ENCODE measurements around the gene BDNF.

Gene BDNF

DNA sequence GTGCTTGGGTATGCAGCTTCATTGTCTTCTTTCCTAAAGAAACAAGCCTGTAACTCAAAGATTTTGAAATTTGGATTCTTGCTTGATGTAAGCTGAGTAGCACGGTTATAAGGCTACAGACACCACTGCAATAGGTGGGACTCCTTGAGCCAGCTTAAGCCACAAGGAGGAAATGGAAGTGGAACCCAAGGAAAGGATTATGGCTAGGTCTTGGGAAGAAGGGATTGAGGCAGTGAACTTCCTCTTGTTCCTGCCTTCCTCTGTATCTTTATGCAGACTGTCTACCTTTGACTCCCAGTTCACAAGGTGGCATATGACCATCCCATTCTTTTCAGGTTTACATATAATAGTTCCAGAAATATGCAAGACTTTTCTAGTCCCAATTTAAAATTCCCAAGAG lies 72.3 kb downstream of the BDNF start:
- in situ Hi-C loops (cut with MboI; ENCODE audit: low sequenced_read_pairs), result no loop called here

DNA sequence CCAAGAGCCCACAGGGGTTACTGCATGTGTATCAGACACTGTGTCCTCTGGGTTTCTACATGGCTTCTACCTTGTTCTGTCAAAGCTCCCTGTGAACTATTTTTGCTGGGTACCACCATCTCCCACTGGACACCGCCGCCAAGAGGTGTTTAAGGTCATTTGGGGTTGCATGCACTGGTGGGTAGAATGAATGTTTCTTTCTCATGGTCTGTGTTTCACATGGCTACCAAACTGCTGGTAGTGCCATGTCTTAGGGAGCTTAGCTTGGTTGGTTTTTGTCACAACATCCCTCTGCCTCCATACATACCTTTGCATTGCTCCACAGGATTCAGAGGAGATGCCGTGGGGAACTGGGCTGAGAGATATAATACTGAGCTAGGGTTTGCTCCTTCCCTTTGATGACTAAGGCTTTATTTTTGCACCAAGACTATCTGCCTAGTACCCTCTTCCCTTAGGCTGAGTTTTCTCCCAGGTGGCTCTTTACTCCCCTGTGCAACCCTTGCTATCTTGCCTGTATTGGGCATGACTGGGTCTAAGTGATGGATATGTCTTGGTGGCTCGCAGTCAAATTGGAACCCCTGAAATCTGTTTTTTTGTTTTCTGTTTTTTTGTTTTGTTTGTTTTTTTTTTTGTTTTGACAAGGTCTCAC lies 73.2 kb downstream of the BDNF start:
- in situ Hi-C loops (cut with MboI; ENCODE audit: low sequenced_read_pairs), result no loop called here

DNA sequence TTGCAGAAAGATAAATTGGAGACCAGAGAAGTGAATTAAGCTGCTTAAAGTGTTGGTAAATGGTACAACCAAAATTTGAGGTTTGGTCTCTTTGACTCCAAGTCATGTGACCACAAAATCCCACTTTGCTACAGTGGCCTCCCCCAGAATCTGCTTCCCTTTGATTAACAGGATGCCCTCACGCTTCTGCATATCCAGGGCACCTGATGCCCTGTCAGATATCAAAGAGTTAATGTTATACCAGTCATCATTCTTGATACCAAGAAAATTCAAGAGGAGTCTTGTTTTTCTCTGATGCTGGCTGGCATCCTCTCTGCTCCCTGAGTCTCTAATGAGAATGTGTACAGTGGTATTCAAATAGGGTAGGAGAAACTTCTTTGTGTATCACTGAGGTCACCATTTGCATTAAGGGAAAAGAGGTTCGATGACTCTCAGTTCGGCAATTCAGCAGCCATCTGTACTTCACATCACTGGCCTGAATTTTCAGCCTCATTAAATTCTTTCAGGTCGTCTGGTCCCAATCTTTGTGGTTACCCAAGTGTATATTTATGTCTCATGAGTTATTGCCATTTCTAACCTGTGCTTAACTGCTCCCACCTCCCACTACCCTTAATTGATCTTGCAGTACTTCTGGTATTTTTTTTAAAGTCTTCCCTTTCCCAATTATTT lies 73.9 kb downstream of the BDNF start:
- in situ Hi-C loops (cut with MboI; ENCODE audit: low sequenced_read_pairs), result no loop called here

DNA sequence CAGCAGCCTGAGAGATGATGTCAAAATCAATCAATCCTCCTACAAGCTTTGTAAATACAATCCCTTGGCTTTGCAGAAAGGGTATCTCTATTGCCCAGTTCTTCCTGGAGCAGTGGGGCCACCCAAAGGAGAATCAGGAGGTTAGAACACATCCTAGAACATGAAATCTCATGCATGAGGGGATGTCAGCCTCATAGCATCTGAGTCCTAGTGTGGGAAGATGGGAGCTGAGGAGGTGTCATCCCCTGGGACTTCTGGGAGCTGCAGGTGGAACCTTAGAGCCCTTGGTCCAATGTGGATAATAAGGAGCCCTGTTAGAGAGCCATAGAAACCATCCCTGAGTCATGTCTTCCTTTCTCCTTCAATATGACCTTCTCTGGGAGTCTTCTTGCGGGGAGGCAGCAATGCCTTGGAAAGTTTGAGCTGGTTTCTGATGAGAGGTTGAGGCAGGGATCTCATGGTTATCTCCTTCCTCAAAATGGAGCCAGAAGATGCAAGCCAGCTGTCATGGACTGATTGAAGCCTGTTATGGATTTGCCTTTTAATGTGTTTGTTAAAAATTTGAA lies 74.8 kb downstream of the BDNF start:
- in situ Hi-C loops (cut with MboI; ENCODE audit: low sequenced_read_pairs), result no loop called here

DNA sequence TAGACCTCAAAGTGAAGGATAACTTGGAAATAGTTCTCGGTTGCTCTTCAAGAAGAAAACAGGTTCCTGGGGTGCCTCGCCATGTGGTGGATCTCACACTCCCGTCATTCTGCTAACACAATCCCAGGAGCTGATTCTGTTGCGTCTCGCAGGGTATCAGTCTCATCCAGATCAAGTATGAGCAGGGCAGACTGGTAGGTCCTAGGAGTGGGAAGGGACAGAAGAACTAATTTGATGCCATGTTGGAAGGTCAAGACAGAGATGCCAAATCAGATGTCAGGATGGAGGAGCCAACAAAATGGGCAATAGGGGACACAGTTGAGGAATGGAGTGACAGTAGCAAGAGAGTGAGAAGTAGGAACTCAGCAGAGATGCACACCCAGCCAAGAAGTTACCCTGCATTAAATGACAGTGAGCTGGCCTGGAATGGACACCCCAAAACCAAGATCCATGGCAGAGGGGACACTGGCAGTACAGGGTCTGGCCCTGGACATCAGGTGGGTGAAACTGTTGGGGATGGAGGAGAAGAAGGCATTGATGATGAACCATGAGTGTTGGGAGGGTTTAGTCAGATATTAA lies 76.2 kb downstream of the BDNF start:
- in situ Hi-C loops (cut with MboI; ENCODE audit: low sequenced_read_pairs), result no loop called here

DNA sequence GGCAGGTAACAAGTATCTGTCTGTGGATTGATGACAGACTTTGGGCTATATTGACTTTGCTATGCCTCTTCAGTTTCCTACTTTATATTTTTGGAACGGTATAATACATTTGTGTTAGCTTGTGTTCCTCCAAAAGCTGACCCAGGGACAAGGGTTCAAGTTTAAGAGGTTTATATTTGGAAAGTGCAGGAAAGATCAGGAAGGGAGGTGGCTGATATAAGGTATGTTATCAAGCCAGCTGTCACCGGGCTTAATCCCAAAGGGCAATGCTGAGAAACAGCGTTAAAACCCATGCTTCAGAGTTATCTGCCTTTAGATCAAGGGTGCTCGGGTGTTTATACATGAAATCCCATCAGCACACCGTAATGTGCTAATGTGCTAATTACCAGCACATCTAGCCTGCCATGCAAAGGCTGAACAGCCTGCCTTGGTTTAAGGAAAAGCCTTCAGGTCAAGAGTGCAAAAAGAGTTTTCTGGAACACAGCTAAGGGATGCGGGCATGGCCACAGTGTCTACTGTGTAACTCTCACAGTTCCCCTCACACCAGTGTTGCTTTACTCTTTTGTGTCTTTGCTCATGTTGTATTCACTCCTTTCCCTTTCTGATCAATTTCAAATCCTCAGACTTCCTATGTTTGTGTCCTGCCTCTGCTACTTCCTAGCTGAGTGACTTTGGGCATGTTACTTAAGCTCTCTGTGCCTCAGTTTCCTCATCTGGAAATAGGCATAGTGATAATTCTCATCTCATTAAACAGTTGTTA lies 77.5 kb downstream of the BDNF start:
- in situ Hi-C loops (cut with MboI; ENCODE audit: low sequenced_read_pairs), result no loop called here

DNA sequence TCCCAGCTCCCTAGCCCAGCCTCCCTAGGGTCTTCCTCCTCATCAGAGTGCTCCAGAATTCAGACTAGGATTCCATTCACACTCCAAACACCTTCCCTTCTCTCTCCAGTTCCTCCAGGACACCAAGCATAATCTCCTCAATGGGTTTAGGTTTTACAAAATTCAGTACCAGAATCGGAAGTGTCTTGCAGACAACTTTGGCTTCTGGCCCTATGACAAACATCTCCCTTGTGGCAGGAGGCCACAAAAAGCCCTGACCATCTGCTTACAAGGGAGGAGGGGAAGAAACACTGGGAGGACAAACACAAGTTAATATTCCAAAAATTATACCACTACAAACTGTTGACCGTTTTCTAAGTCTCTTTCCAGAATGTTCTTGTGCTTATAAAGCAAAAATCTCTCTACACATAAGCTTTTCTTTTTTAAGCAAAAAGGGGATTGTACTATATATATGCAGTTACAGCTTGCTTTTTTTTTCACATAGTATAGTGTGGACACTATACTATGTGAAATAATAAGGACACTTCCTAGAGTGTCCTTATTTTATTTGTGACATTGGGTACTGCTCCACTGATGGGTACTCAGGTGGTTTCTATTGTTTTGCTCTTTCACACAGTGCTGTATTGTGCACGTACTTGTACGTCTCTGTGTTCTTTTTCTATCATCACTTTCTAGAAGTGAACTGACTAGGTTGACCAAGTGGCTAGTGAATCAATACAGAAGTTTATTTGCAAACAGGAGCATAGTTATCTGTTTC lies 78.7 kb downstream of the BDNF start:
- in situ Hi-C loops (cut with MboI; ENCODE audit: low sequenced_read_pairs), result no loop called here

DNA sequence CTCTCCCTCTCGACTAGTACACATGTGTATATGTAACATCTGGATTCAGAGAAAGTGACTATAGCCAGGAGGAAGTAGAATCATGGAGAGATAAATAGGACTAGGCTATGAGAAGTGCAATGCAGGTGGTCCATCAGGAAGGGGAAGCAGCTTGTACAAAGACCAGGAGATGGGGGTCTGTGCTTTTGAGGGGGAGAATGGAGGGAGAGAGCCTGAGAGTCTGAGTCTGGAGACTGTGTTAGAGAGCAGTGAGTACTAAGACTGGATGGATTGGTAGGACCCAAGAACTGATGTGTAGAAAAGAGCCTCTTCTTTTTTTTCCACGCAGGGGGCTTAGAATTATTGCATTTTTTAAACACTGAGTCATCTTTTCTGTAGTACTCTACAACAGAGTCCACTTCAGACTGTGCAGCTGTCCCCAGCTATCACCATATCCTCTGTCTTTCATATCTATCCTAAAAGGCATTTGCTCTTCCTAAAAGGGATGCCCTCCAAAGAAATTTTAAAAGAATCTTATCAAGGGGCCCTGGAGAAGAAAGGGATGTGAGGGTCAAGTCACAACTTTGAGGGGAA lies 80.4 kb downstream of the BDNF start:
- in situ Hi-C loops (cut with MboI; ENCODE audit: low sequenced_read_pairs), result no loop called here

DNA sequence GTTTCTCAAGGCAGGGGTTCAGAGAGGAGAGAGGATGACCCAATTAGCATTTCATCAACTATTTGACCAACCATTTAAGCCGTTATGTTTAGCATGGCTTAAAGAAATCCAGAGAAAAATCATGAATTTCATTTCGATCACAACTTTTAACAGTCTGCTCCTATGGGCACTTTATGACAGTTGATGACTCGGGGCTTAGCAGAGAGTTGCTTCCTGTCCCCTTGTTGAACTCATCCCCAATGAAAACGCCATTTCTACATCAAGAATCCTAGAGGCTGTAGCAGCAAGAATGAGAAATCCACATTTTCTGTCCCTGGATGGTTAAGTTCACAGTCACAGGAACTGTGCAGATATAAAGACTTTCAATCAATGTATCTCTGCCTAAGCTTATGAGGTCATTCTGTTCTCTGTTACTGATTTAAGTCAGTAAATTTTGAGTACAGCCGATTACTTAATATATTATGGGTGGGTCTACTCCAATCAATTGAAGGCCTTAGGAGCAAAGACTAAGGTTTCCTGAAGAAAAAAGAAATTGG lies 81.1 kb downstream of the BDNF start:
- in situ Hi-C loops (cut with MboI; ENCODE audit: low sequenced_read_pairs), result no loop called here

DNA sequence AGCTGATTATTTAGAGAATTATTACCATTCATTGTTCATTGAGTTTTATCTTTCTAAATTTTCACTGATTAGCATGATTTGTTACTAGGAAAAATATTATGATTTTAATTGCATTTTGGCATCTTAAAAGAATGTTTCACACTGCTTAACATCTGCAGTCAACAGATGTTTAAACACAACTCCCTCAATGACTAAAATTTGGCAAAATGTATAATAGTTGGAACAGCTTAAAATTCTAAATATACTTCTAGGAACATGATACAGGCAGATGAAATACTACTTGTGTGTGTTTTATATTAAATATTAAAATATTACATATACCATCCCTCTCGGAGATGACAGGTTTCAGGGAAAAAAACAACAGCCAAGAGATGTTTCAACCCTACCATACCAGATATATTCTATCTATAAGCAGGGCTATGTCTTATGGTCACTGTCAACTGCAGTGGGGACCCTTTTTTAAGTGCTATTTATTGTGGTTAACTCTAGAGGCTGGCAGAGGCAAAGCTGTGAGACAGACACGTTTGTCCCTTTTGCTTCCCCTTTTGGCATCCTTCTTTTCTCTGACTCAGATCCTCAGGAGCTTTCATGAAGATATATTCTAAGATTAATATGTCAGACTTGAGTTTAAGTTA lies 81.9 kb downstream of the BDNF start:
- in situ Hi-C loops (cut with MboI; ENCODE audit: low sequenced_read_pairs), result no loop called here

DNA sequence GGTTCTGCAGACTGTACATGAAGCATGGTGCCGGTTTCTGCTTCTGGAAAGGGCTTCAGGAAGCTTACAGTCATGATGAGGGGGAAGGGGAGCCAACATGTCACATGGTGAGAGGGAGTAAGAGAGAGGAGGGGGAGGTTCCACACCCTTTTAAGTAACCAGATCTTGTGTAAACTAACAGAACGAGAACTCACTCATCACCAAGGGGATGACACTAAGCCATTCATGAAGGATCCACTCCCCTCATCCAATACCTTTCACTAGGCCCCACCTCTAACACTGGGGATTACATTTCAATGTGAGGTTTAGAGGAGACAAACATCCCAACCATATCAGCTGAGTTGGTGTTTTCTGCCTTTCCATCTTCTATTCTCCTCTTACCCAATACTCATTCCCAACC lies 83.5 kb downstream of the BDNF start:
- in situ Hi-C loops (cut with MboI; ENCODE audit: low sequenced_read_pairs), result no loop called here

DNA sequence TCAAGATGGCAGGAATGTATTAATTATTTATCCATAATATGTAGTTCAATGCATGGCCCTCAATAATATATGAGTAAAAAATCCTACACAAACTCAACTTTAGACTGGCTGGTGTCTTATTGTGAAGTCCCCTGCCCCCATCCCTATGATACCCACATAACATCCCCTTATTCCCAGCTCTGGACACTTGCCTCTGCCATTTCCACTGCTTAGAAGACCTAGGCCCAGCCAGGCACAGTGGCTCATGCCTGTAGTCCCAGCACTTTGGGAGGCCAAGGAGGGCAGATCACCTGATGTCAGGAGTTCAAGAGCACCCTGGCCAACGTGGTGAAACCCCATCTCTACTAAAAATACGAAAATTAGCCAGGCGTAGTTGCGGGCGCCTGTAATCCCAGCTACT lies 84.4 kb downstream of the BDNF start:
- in situ Hi-C loops (cut with MboI; ENCODE audit: low sequenced_read_pairs), result no loop called here

DNA sequence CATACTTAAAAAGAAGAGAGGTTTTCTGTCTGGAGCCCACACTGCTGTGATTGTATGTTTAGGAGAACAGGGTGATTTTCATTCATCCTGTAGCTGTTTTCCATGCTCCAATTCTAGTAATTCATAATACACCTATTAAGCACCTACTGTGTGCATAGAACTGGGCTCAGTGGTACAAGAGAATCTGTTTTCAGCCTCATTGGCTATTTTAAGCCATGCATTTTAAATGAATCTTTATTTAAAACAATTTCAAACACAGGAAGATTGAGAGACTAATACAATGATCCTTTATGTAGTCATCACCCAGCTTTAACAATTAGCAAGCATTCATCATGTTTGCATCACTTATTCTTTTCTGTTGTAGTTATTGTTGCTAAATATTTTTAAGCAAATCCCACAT lies 86.2 kb downstream of the BDNF start:
- in situ Hi-C loops (cut with MboI; ENCODE audit: low sequenced_read_pairs), result no loop called here

DNA sequence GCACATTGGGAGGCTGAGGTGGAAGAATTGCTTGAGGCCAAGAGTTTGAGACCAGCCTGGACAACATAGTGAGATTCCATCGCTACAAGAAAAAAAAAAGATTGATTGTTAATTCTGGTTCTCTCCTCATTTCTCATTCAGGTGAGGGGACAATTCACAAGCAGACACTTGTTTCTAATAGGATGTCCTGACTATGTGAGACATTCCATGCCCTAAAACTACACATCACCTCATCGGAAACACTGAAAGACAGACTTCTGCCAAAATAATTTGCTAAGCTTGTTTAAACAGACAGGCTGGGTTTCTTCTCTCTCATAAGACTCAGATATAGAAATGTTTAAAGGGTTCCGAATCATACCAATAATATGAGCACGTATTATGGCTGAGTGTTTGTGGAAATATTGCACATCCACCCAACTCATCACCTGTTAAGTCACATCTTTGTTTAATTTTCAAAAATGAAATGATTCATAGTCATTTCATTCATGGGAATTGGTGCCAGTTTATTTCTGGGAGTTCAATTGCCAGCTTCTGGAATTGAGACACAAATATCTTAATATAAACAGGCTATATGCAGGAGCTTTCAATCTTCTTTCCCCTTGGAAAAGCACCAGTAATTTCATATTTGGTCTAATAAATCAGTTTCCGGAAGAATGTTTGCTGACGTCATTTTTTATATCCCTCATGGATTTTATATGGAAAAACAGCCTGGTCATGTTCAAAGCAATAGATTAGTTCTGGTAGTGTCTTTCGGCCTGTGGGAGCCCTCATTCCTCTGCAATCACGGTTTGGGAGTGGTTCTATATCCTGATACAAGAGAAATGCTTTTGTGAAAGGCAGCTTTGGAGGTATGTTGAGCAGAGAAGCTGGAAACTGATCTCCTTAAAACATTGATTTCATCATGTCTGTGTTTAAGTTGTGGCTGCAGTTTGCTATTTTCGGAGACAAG lies 87.0 kb downstream of the BDNF start:
- in situ Hi-C loops (cut with MboI; ENCODE audit: low sequenced_read_pairs), result no loop called here

DNA sequence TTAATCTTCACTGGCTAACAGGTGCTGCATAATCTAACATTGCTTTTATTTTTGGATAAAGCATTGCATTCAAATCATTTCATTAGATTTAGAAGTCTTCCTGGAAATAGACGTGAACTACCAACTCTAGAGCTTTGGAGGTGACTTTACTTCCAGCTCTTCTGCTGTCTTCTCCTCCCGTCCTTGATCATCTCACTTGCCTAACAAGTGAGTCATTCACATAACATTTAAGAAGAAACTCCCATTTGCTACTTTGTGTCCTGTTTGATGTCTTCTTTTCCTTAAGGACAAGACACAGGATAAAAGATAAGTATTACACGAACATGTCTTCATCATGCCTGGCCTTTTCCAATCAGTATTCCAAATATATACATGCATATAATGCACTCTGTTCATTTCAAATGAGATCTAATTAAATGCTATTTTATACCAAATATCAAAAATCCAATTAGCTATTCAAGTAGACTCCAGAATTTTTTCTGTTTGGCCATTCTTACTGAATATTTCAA lies 88.3 kb downstream of the BDNF start:
- in situ Hi-C loops (cut with MboI; ENCODE audit: low sequenced_read_pairs), result no loop called here

DNA sequence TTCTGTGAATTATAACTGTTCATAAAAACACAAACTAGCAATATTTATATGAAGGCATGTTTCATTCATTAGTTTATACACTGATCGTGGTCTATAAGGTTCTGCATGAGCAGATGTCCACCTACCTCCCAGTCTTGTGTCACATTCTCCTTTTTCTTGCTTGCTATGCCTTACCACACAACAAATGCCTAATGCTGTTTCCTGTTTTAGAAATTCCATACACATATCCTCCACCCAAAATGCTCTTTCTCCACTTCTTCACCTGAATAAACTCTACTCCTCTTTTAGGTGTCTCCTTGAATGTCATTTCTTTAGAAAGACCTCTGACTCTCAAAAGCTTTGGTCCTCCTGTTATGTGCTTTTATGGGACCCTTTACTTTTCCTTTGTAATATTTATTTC lies 88.9 kb downstream of the BDNF start:
- in situ Hi-C loops (cut with MboI; ENCODE audit: low sequenced_read_pairs), result no loop called here

DNA sequence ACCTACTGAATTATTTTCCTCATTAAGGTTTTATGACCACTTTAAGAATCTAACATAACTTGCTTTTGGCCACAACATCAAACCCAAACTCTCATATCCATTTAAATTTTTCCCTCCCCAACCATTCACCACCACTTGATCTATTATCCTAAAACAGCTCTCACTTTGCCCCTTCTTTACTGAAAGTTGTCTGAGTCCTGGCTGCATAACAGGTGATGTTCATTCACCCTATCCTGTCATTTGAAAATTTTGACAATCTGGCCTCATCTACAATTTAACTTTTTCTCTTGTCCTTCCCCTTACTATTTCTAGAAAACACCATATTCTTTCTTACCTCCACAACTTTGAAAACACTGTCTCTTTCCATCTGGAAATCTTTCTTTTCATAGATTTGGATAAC lies 89.3 kb downstream of the BDNF start:
- in situ Hi-C loops (cut with MboI; ENCODE audit: low sequenced_read_pairs), result no loop called here

DNA sequence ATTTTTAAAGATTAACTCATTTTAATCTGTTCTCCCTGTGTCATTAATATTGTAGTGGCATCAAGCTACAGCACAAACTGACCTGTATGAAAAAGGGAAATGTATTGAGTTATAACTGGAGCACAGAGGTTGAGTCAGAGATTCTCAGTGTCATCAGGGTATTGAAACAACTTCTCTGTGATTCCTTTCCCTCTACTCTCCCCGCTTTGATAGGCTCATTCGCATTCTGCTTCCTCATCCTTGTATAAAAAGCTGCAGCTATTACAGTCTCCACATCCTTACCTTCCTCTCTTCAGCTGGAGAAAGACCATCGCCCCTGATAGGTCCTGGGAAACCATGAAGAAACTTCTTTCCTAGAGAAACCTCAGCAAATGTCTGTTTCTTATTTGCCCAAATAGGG lies 90.0 kb downstream of the BDNF start:
- in situ Hi-C loops (cut with MboI; ENCODE audit: low sequenced_read_pairs), result no loop called here

Measured in HL-60/S4 (cell line).